Lung (tissue), 12 donors: ENCODE data around the gene PCDHGA8. TPM values are rescaled to one million over a fixed set of nuclear protein-coding genes. Genes with fewer than 3 reads are reported as not detected.
A peak's percentile ranks its signal among the peaks of the same experiment; 100 is the strongest.
"Not testable (repeated sequence)": the region's sequence is repeated elsewhere in the genome, so short reads cannot be mapped to it uniquely, and the experiment has no call there.

ENCODE experiments used
- ATAC-seq: fragments of 200-7000 bp; cut with Tn5 transposase; one replicate; pipeline ENCODE4 v1.9.1; 2020; ENCODE audit warnings: moderate number of reproducible peaks; ENCODE audit not compliant: insufficient read depth, low FRiP score
- DNase-seq, 3 donors: peaks; one replicate each; pipeline ENCODE4 v3.0.0-alpha.2; 2013 to 2017
- H3K27ac ChIP-seq, 2 donors: one replicate each; pipeline ENCODE4 v1.5.1; 2013; ENCODE audit warnings: mild to moderate bottlenecking in 2 of 2, moderate library complexity in 2 of 2, control low read depth in 1 of 2, inconsistent platforms in 1 of 2, low read depth in 1 of 2, low read length in 1 of 2
- H3K27me3 ChIP-seq, 3 donors: one replicate each; pipeline ENCODE4 v1.5.1; 2013; ENCODE audit warnings: low read length in 2 of 3; ENCODE audit not compliant: control insufficient read depth in 3 of 3, insufficient read depth in 3 of 3
- H3K36me3 ChIP-seq, 4 donors: one replicate each; pipeline ENCODE4 v1.5.1; 2013; ENCODE audit warnings: low read length in 4 of 4, mild to moderate bottlenecking in 1 of 4, moderate library complexity in 1 of 4; ENCODE audit not compliant: control insufficient read depth in 4 of 4, insufficient read depth in 4 of 4
- H3K4me1 ChIP-seq, 5 donors: one replicate each; pipeline ENCODE4 v1.5.1; 2013; ENCODE audit warnings: low read length in 5 of 5, mild to moderate bottlenecking in 2 of 5, moderate library complexity in 1 of 5; ENCODE audit not compliant: control insufficient read depth in 5 of 5, insufficient read depth in 5 of 5
- H3K4me3 ChIP-seq: one replicate; pipeline ENCODE4 v1.5.1; 2013; ENCODE audit warnings: mild to moderate bottlenecking, control low read depth, moderate library complexity
- H3K9ac ChIP-seq, 2 donors: one replicate each; pipeline ENCODE4 v1.5.1; 2013; ENCODE audit warnings: low read length in 2 of 2, control low read depth in 1 of 2; ENCODE audit not compliant: insufficient read depth in 1 of 2
- H3K9me3 ChIP-seq, 4 donors: one replicate each; pipeline ENCODE4 v1.5.1; 2013; ENCODE audit warnings: low read length in 3 of 4, mild to moderate bottlenecking in 1 of 4, moderate library complexity in 1 of 4; ENCODE audit not compliant: control insufficient read depth in 4 of 4, insufficient read depth in 3 of 4
- CTCF ChIP-seq: IDR thresholded peaks from 2 replicates; pipeline ENCODE4 v1.5.1; 2012; ENCODE audit warnings: mild to moderate bottlenecking; ENCODE audit errors: control extremely low read depth, extremely low read depth
- WGBS, 2 donors: extraction: QIAGEN DNeasy Blood & Tissue Kit; methylation state at CpG; one replicate each; pipeline ENCODE4 v1.1.7; 2013; 5-methylcytosine and 5-hydroxymethylcytosine counted together
- polyA plus RNA-seq, 2 donors: library from polyadenylated mRNA; stranded (reverse); fragments of 200-250 nt; gene quantifications; one replicate each; pipeline ENCODE4 v1.2.1, GENCODE V29; 2013
- total RNA-seq, 2 donors: library from RNA; depleted of rRNA in 1 of 2; stranded (reverse); fragments of >200 nt in 1 of 2; gene quantifications; one replicate each; pipeline ENCODE4 v1.2.1, GENCODE V29; 2014 to 2021
- donor health status: control.
- donor health status: control.
- donor health status: Bipolar disorder and iron deficiency.
- donor health status: healthy.
- donor health status: DM: yes; HTN: yes; CAD: no.

Gene PCDHGA8
- total and polyA plus RNA-seq, 4 donors = 0.06 to 7.3 (median 1.1) TPM

DNA sequence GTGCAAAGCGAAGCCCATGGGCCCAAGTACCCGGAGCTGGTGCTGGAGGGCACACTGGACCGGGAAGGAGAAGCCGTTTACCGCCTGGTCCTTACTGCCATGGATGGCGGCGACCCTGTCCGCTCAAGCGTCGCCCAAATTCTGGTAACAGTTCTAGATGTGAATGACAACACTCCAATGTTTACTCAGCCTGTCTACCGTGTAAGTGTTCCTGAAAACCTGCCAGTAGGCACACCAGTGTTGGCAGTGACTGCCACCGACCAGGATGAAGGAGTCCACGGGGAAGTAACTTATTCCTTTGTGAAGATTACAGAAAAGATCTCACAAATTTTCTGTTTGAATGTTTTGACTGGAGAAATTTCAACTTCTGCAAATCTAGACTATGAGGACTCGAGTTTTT lies 17.8 kb upstream of the PCDHGA8 start:
- 54 to 64% methylated on average over 14 of the region's 14 CpGs for WGBS, 2 donors
- Histone ChIP-seq H3K9me3 (peaks cover 4 to 62% (median 31%) of the 10 kb centered on the region in 4 donors), H3K36me3 (peaks cover 0 to 9% (median 0%) of the 10 kb centered on the region in 4 donors), H3K27me3 (peaks cover 0 to 3% (median 0%) of the 10 kb centered on the region in 3 donors), H3K4me3 (peak overlapping the region; percentile 5), H3K9ac (no peak overlapping the region), H3K4me1 (no peaks in the 10 kb centered on the region), H3K27ac (no peak overlapping the region)
- ATAC-seq (no peak), DNase-seq (no peak)
- no peak for TF ChIP-seq CTCF

DNA sequence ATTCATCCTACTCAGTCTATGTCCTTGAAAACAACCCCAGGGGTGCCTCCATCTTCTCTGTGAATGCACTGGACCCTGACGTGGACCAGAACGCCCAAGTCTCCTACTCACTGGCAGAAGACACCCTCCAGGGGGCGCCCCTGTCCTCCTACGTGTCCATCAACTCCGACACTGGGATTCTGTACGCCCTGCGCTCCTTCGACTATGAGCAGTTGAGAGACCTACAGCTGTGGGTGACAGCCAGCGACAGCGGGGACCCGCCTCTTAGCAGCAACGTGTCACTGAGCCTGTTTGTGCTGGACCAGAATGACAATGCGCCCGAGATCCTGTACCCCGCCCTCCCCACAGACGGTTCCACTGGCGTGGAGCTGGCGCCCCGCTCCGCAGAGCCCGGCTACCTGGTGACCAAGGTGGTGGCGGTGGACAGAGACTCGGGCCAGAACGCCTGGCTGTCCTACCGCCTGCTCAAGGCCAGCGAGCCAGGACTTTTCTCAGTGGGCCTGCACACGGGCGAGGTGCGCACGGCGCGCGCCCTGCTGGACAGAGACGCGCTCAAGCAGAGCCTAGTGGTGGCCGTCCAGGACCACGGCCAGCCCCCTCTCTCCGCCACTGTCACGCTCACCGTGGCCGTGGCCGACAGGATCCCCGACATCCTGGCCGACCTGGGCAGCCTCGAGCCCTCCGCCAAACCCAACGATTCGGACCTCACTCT lies 16.8 kb upstream of the PCDHGA8 start:
- WGBS, 2 donors = 44 to 51% methylated on average over 32 to 43 of the region's 48 CpGs
- not testable (repeated sequence) for H3K9ac ChIP-seq, H3K27me3 ChIP-seq, H3K36me3 ChIP-seq, H3K4me1 ChIP-seq, ATAC-seq, DNase-seq, H3K27ac ChIP-seq, H3K4me3 ChIP-seq
- H3K9me3 ChIP-seq = peaks cover 8 to 58% (median 27%) of the 10 kb centered on the region in 4 donors

GRCh38 chr5:141382469-141383294 lies 9.8 kb upstream of the PCDHGA8 start, which contains the start of gene PCDHGA7:
Gene PCDHGA7, plus strand, starts transcription at chr5:141382742. Its CDS starts 158 bp downstream, at chr5:141382900.
- Histone ChIP-seq H3K36me3 (no peaks in the 10 kb centered on the region), H3K27me3 (peaks cover 0 to 5% (median 0%) of the 10 kb centered on the region in 3 donors), H3K9me3 (peaks cover 8 to 40% (median 23%) of the 10 kb centered on the region in 4 donors), H3K4me3 (no peak within 1 kb of the TSS), H3K27ac (no peak within 1 kb of the TSS), H3K4me1 (no peaks in the 10 kb centered on the region), H3K9ac (no peak within 1 kb of the TSS)
- peak in 1 of 3 donors; percentile 6 for DNase-seq
- ATAC-seq = no peak
- TF ChIP-seq CTCF = no peak
- WGBS, 2 donors = 14 to 15% methylated on average over 37 of the region's 37 CpGs

DNA sequence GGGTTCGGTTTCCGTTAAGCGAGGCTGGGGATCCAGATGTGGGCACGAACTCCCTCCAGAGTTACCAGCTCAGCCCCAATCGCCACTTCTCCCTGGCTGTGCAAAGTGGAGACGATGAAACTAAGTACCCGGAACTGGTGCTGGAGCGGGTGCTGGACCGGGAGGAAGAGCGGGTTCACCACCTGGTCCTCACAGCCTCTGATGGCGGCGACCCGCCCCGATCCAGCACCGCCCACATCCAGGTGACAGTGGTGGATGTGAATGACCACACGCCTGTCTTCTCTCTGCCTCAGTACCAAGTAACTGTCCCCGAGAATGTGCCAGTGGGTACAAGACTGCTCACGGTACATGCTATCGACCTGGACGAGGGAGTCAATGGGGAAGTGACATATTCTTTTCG lies 9.1 kb upstream of the PCDHGA8 start:
- DNase-seq = no peak
- ATAC-seq = no peak
- Histone ChIP-seq H3K9ac (no peak overlapping the region), H3K27me3 (peaks cover 0 to 5% (median 0%) of the 10 kb centered on the region in 3 donors), H3K27ac (no peak overlapping the region), H3K9me3 (peaks cover 8 to 39% (median 23%) of the 10 kb centered on the region in 4 donors), H3K4me1 (no peaks in the 10 kb centered on the region), H3K4me3 (no peak overlapping the region), H3K36me3 (peaks cover 0 to 3% (median 0%) of the 10 kb centered on the region in 4 donors)
- 30 to 37% methylated on average over 21 of the region's 21 CpGs for WGBS, 2 donors
- no peak for TF ChIP-seq CTCF
